Cerebellar nuclear complex (tissue), 1 donor: ENCODE measurements around the gene TPCN1.

ENCODE experiments used
- DNase-seq, 2 experiments: peaks; one replicate each; lab custom pipeline; 2025; lab: John Stamatoyannopoulos, UW

The TPCN1 gene

GRCh38 chr12:113260636-113261300 is 39.5 kb downstream of the TPCN1 start:
- no peak for DNase-seq

- no peak for DNase-seq
Measured at GRCh38 chr12:113261847-113262470, 40.7 kb downstream of the TPCN1 start.

GRCh38 chr12:113262710-113263109 is 41.4 kb downstream of the TPCN1 start:
- DNase-seq: no peak

DNA sequence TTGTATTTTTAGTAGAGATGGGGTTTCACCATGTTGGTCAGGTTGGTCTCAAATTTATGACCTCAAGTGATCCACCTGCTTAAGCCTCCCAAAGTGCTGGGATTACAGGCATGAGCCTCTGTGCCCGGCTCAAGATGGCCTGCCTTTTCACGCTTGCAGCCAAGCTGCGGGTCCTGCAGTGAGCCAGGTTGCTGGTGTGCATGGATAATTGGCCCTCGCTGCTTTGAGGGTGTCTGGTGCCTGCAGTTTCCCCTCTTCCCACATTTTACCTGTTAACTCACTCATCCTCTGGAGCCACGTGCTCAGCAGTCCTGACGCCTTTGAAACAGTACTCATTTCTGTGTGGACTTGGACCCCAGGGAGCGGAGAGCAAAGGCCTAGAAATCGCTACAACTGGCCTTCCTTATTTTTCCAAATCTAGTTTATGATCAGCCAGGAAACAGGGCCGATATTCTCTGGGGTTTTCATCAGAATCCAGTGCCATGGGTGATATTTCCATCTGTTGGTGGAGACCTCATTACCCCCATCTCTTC is 42.2 kb downstream of the TPCN1 start:
- no peak for DNase-seq

- no peak for DNase-seq
Measured at GRCh38 chr12:113266106-113266895, 45.0 kb downstream of the TPCN1 start.

- DNase-seq: no peak
Measured at GRCh38 chr12:113267621-113268020, 46.4 kb downstream of the TPCN1 start.

DNA sequence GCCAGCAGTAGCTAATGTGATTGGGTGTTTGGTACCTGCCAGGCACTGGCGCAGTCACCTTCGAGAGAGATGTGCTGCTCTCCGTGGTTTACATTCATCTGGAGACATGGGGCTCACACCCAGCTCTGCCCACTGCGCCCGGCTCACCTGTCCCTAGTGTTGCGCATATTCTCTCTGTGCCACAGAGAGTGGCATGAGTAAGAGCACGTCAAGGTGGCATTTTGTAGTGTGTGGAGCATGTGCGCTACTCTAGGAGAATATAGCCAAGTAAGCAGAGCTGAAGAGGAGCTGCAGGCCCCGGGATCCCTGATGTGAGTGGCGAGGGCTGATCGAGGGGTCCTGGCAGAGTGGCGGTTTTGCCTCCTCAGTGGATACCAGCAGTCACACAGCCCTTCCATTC is 46.9 kb downstream of the TPCN1 start:
- no peak for DNase-seq

DNA sequence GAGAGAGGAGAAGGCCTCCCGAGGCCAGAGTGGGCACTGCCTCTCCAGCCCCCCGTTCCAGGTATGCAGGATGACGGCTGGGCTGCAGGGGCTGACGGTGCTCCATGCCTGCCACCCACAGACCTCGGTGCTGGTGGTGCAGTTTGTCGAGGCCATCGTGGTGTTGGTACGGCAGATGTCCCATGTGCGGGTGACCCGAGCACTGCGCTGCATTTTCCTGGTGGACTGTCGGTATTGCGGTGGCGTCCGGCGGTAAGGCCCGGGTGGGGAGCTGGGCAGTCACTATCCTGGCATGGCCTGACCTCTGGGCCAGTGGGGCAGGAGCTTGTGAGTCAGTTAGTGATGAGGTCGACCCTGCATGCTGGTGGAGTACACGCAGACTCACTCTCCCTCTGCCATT is 47.4 kb downstream of the TPCN1 start:
- DNase-seq: no peak

- DNase-seq: no peak
Measured at GRCh38 chr12:113269257-113269943, 48.1 kb downstream of the TPCN1 start.

DNA sequence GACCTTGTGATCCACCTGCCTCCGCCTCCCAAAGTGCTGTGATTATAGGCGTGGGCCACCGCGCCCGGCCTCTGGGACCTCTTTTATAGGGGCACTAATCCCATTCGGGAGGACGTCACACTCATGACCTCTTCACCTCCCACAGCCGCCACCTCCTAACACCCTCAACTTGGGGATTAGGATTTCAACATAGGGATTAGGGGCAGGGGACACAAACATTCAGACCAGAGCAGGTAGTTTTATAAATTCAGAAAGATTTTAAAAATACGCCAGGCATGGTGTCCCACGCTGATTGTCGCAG is 49.4 kb downstream of the TPCN1 start:
- DNase-seq: no peak

GRCh38 chr12:113271466-113271852 is 50.2 kb downstream of the TPCN1 start:
- DNase-seq: no peak

- DNase-seq: no peak
Measured at GRCh38 chr12:113271853-113272561, 50.7 kb downstream of the TPCN1 start.

DNA sequence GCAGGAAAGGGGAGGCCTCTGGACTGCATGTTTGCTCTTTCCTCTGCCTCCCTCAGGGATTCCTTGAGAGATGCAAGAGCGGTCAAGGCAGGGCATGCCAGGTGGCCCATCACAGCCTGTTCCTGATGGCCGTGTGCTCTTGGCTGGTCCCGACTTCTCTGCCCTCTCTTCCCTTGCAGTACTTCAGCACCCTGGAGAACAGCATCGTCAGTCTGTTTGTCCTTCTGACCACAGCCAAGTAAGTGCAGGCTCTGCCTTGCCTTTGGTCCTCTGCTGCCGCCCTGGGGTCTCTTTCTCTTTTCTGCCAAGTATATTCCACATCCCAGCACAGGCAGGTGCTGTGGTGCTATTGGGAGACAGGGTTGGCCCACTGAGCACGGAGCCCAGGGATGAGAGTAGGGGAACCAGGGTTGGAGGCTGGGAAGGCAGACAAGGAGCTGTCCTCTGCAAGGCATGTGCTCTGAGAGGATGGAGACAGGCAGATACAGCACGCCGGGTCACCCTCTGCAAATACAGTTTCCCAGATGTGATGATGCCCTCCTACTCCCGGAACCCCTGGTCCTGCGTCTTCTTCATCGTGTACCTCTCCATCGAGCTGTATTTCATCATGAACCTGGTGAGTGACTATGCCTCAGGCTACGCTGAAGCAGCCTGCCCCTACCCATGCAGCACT is 51.9 kb downstream of the TPCN1 start:
- DNase-seq: no peak

DNA sequence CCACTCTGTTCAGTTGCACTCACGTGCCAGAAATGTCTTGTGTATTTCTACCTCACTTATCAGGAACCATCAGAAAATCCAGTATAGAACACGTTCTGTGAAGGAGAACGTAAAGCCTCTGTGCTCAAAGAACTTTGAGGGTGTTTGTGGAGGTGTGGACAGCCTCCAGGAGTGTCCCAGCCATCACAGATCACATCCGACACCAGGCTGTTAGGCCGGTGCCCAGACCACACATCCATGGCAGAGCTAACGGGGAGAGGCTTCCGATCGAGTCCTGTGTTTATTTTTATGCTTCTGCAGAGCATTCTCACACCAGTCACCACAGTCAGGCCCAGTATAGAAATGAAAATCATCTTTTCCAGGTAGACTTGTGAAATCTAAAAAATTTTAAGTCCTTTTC is 53.6 kb downstream of the TPCN1 start:
- no peak for DNase-seq

DNA sequence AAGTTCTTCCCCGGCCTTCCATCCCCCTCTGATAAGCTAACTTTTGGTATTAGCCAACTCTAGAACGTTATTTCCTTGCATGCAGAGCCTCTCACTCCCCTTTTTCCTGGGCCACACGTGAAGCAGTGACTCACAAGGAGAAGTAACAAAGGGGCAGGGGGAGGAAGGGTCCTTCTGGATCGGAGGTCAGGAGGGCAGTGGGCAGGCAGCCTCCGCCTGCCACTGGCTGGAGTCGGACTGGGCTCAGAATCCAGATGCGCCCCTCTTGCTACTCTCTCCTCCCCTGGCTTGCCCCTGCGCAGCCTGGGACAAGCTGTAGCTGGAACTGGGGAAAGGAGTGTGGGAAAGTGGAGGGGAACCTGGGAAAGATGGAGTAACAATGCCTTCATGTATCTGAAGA is 55.0 kb downstream of the TPCN1 start:
- no peak for DNase-seq

- DNase-seq: no peak
Measured at GRCh38 chr12:113276946-113277500, 55.8 kb downstream of the TPCN1 start.

DNA sequence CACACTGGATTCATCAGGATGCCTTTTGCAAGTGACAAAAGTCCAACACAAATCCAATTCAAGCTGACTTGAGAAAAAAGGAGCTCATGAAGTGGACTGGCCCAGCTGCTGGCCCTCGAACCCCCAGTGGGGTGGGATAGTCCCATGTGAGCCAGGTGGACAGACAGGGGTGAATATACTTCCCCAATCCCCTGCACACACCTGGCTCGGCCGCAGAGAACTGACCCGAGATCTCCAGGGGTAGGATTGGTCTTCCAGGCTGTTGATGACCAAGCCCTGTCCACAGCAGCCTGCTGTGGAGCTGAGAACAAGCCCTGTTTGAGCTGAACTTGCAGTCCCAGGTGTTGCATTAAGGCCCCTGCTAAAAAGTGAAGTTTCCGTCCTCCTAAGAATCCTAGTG is 56.2 kb downstream of the TPCN1 start:
- no peak for DNase-seq

DNA sequence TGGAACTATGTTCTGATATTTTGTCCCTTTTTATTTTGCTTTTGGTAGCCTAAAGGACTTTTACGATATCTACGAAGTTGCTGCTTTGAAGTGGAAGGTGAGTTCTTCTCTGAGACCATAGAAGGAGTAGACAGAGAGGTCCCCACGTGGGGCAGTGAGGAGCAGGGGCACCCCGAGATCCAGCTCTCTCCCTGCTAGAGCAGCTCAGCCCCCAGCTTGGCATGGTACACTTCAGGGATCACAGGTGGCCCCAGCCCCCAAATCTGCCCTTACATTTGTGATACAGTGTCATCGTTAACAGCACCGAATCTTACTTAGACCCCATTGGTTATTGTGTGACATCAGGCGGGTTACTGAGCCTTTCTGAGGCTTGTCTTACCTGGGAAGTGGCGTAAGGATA is 56.9 kb downstream of the TPCN1 start:
- no peak for DNase-seq

GRCh38 chr12:113278633-113279032 is 57.4 kb downstream of the TPCN1 start:
- DNase-seq: no peak

- no peak for DNase-seq
Measured at GRCh38 chr12:113284751-113285150, 63.5 kb downstream of the TPCN1 start.
